ENCODE measurements around the gene NPW.

The NPW gene

GRCh38 chr16:1984347-1985225, 35.0 kb upstream of the NPW start:
- DNase-seq (ENCODE audit: low spot score) = no peak

GRCh38 chr16:1985466-1986150, 34.0 kb upstream of the NPW start:
- DNase-seq (ENCODE audit: low spot score) = no peak

GRCh38 chr16:1987198-1987597, 32.4 kb upstream of the NPW start:
- no peak for DNase-seq (ENCODE audit: low spot score)

GRCh38 chr16:1989209-1990100, 30.1 kb upstream of the NPW start, which contains the start of gene SYNGR3:
TSS of gene SYNGR3 (plus strand) at chr16:1989970. CDS start at chr16:1990103, 133 bp downstream.
- no peak for DNase-seq (ENCODE audit: low spot score)

GRCh38 chr16:1990101-1990350, 29.6 kb upstream of the NPW start:
- no peak for DNase-seq (ENCODE audit: low spot score)

- DNase-seq (ENCODE audit: low spot score) = no peak
Observed at GRCh38 chr16:1990351-1991134, 29.0 kb upstream of the NPW start.

GRCh38 chr16:1991135-1991551, 28.4 kb upstream of the NPW start:
- DNase-seq (ENCODE audit: low spot score) = no peak

GRCh38 chr16:1991588-1991947, 28.0 kb upstream of the NPW start:
- no peak for DNase-seq (ENCODE audit: low spot score)

GRCh38 chr16:1991948-1992703, 27.5 kb upstream of the NPW start:
- peak; percentile 95 for DNase-seq (ENCODE audit: low spot score)

GRCh38 chr16:1992704-1993317, 26.8 kb upstream of the NPW start:
- DNase-seq (ENCODE audit: low spot score) = no peak

GRCh38 chr16:1993731-1994131, 25.9 kb upstream of the NPW start:
- DNase-seq (ENCODE audit: low spot score) = no peak

- no peak for DNase-seq (ENCODE audit: low spot score)
Observed at GRCh38 chr16:1997494-1998359, 21.9 kb upstream of the NPW start.

GRCh38 chr16:1998360-1998835, 21.2 kb upstream of the NPW start:
- DNase-seq (ENCODE audit: low spot score) = no peak

GRCh38 chr16:1998852-1999801, 20.5 kb upstream of the NPW start:
- DNase-seq (ENCODE audit: low spot score) = no peak

- DNase-seq (ENCODE audit: low spot score) = no peak
Observed at GRCh38 chr16:1999866-2000514, 19.6 kb upstream of the NPW start.

GRCh38 chr16:2001035-2001434, 18.6 kb upstream of the NPW start:
- no peak for DNase-seq (ENCODE audit: low spot score)

GRCh38 chr16:2001456-2002355, 17.9 kb upstream of the NPW start:
- no peak for DNase-seq (ENCODE audit: low spot score)
